Measurements from ENCODE around the gene NPHP4. TPM values are rescaled to one million over a fixed set of nuclear protein-coding genes. Genes with fewer than 3 reads are reported as not detected.
A peak's percentile ranks its signal among the peaks of the same experiment; 100 is the strongest.

Gene NPHP4
- total RNA-seq, 2 experiments from 2014 or later: 11.4 to 12.6 TPM

- DNase-seq: no peak
- Mint-ChIP-seq H3K27ac (no peak overlapping the region), H3K9me3 (peaks cover 3% of the 10 kb centered on the region), H3K4me1 (no peaks in the 10 kb centered on the region), H3K4me3 (no peak overlapping the region), H3K36me3 (peaks cover 11% of the 10 kb centered on the region), H3K27me3 (no peaks in the 10 kb centered on the region)
These were observed 13.8 kb downstream of the NPHP4 start for GRCh38 chr1:5978452-5978851.

- H3K4me3 Mint-ChIP-seq: no peak overlapping the region
- H3K9me3 Mint-ChIP-seq: peaks cover 3% of the 10 kb centered on the region
- no peaks in the 10 kb centered on the region for H3K4me1 Mint-ChIP-seq
- no peak for DNase-seq
- H3K27ac Mint-ChIP-seq: no peak overlapping the region
- peaks cover 11% of the 10 kb centered on the region for H3K36me3 Mint-ChIP-seq
- no peaks in the 10 kb centered on the region for H3K27me3 Mint-ChIP-seq
These were observed 14.5 kb downstream of the NPHP4 start for GRCh38 chr1:5977494-5978444.

- Mint-ChIP-seq H3K36me3 (peaks cover 10% of the 10 kb centered on the region), H3K27me3 (no peaks in the 10 kb centered on the region), H3K4me3 (no peak overlapping the region), H3K9me3 (peaks cover 3% of the 10 kb centered on the region), H3K4me1 (no peaks in the 10 kb centered on the region), H3K27ac (no peak overlapping the region)
- no peak for DNase-seq
These were observed 15.3 kb downstream of the NPHP4 start for GRCh38 chr1:5976726-5977493.

GRCh38 chr1:5976231-5976630 is 16.0 kb downstream of the NPHP4 start:
- Mint-ChIP-seq H3K9me3 (peaks cover 3% of the 10 kb centered on the region), H3K27ac (no peak overlapping the region), H3K27me3 (no peaks in the 10 kb centered on the region), H3K4me1 (no peaks in the 10 kb centered on the region), H3K4me3 (no peak overlapping the region), H3K36me3 (peaks cover 8% of the 10 kb centered on the region)
- DNase-seq: no peak

- H3K36me3 Mint-ChIP-seq: peaks cover 10% of the 10 kb centered on the region
- DNase-seq: peak; percentile 24
- H3K27ac Mint-ChIP-seq: no peak overlapping the region
- no peaks in the 10 kb centered on the region for H3K27me3 Mint-ChIP-seq
- H3K4me1 Mint-ChIP-seq: no peaks in the 10 kb centered on the region
- H3K9me3 Mint-ChIP-seq: peaks cover 3% of the 10 kb centered on the region
- H3K4me3 Mint-ChIP-seq: peak overlapping the region; percentile 32
These were observed 16.9 kb downstream of the NPHP4 start for GRCh38 chr1:5975133-5975880.

- Mint-ChIP-seq H3K4me3 (no peak overlapping the region), H3K4me1 (no peaks in the 10 kb centered on the region), H3K27me3 (no peaks in the 10 kb centered on the region), H3K27ac (no peak overlapping the region), H3K36me3 (peaks cover 10% of the 10 kb centered on the region), H3K9me3 (peaks cover 3% of the 10 kb centered on the region)
- DNase-seq: no peak
These were observed 17.6 kb downstream of the NPHP4 start for GRCh38 chr1:5974631-5975030.

GRCh38 chr1:5973771-5974170 is 18.5 kb downstream of the NPHP4 start:
- Mint-ChIP-seq H3K9me3 (peaks cover 3% of the 10 kb centered on the region), H3K4me1 (no peaks in the 10 kb centered on the region), H3K4me3 (no peak overlapping the region), H3K27me3 (no peaks in the 10 kb centered on the region), H3K36me3 (peaks cover 10% of the 10 kb centered on the region), H3K27ac (no peak overlapping the region)
- DNase-seq: no peak

- no peak for DNase-seq
- peaks cover 11% of the 10 kb centered on the region for H3K36me3 Mint-ChIP-seq
These were observed 20.1 kb downstream of the NPHP4 start for GRCh38 chr1:5972198-5972520.

GRCh38 chr1:5971471-5972197 is 20.6 kb downstream of the NPHP4 start:
- H3K9me3 Mint-ChIP-seq: no peaks in the 10 kb centered on the region
- no peak overlapping the region for H3K4me3 Mint-ChIP-seq
- DNase-seq: no peak
- no peaks in the 10 kb centered on the region for H3K27me3 Mint-ChIP-seq
- no peaks in the 10 kb centered on the region for H3K4me1 Mint-ChIP-seq
- H3K36me3 Mint-ChIP-seq: peaks cover 13% of the 10 kb centered on the region
- no peak overlapping the region for H3K27ac Mint-ChIP-seq

More at GRCh38 chr1:5972198-5972520, 20.1 kb downstream of the NPHP4 start:
- Mint-ChIP-seq H3K27me3 (no peaks in the 10 kb centered on the region), H3K27ac (no peak overlapping the region), H3K4me3 (no peak overlapping the region), H3K4me1 (no peaks in the 10 kb centered on the region), H3K9me3 (no peaks in the 10 kb centered on the region)

GRCh38 chr1:5970610-5971273 is 21.5 kb downstream of the NPHP4 start:
- Mint-ChIP-seq H3K4me3 (no peak overlapping the region), H3K9me3 (no peaks in the 10 kb centered on the region), H3K27me3 (no peaks in the 10 kb centered on the region), H3K27ac (no peak overlapping the region), H3K36me3 (peaks cover 18% of the 10 kb centered on the region), H3K4me1 (peaks cover 2% of the 10 kb centered on the region)
- DNase-seq: no peak

GRCh38 chr1:5969168-5969567 is 23.1 kb downstream of the NPHP4 start:
- Mint-ChIP-seq H3K9me3 (no peaks in the 10 kb centered on the region), H3K4me3 (no peak overlapping the region), H3K27ac (no peak overlapping the region), H3K36me3 (peaks cover 18% of the 10 kb centered on the region), H3K27me3 (no peaks in the 10 kb centered on the region), H3K4me1 (peaks cover 2% of the 10 kb centered on the region)
- no peak for DNase-seq

GRCh38 chr1:5968161-5968736 is 24.0 kb downstream of the NPHP4 start:
- Mint-ChIP-seq H3K4me3 (no peak overlapping the region), H3K27ac (no peak overlapping the region), H3K27me3 (no peaks in the 10 kb centered on the region), H3K36me3 (peaks cover 18% of the 10 kb centered on the region), H3K4me1 (peaks cover 2% of the 10 kb centered on the region), H3K9me3 (no peaks in the 10 kb centered on the region)
- no peak for DNase-seq

GRCh38 chr1:5967351-5968160 is 24.7 kb downstream of the NPHP4 start:
- no peaks in the 10 kb centered on the region for H3K27me3 Mint-ChIP-seq
- no peak overlapping the region for H3K27ac Mint-ChIP-seq
- H3K4me3 Mint-ChIP-seq: no peak overlapping the region
- no peaks in the 10 kb centered on the region for H3K9me3 Mint-ChIP-seq
- peaks cover 18% of the 10 kb centered on the region for H3K36me3 Mint-ChIP-seq
- peaks cover 2% of the 10 kb centered on the region for H3K4me1 Mint-ChIP-seq
- DNase-seq: no peak

All from activated naive CD8-positive, alpha-beta T cell treated with anti-CD3 and anti-CD28 coated beads for 36 hours (primary cell).